ENCODE data around the gene ZPR1.
A peak's percentile ranks its signal among the peaks of the same experiment; 100 is the strongest.

The ZPR1 gene

GRCh38 chr11:116791002-116791812 is 3.4 kb upstream of the ZPR1 start (continued):
- TF ChIP-seq ZBTB11 (tag by site-specific recombination; conservative IDR thresholded peaks at IDR 0.05; ENCODE audit: low read depth) (no peak), CTCF (tag by site-specific recombination; IDR thresholded peaks at IDR 0.05) (peak; percentile 54; the same call in 1 of the 2 replicates), ZNF133 (tag by site-specific recombination; IDR thresholded peaks at IDR 0.05) (no peak), ZNF449 (tag by site-specific recombination; IDR thresholded peaks at IDR 0.05) (no peak), HIC1 (tag by site-specific recombination; IDR thresholded peaks at IDR 0.05) (no peak), ZNF654 (tag by site-specific recombination; IDR thresholded peaks at IDR 0.05; ENCODE audit: low read depth) (0 out of 2 replicates have a peak, but pooled peaks have one; percentile 30), ZNF433 (tag by site-specific recombination; IDR thresholded peaks at IDR 0.05; ENCODE audit: low read depth) (no peak), ZSCAN30 (tag by site-specific recombination; IDR thresholded peaks at IDR 0.05) (no peak), ZBTB21 (tag by site-specific recombination; IDR thresholded peaks at IDR 0.05) (no peak), ZSCAN4 (tag by site-specific recombination; IDR thresholded peaks at IDR 0.05) (no peak), REST (tag by site-specific recombination; IDR thresholded peaks at IDR 0.05) (no peak), KLF16 (tag by site-specific recombination; IDR thresholded peaks at IDR 0.05) (no peak), ZBTB26 (tag by site-specific recombination; optimal IDR thresholded peaks at IDR 0.05) (peak; percentile 12), ZNF521 (tag by site-specific recombination; IDR thresholded peaks at IDR 0.05) (no peak), ELK4 (IDR thresholded peaks at IDR 0.05; ENCODE audit: borderline replicate concordance, low read depth, low read length) (no peak), KLF10 (tag by site-specific recombination; IDR thresholded peaks at IDR 0.05) (no peak), ZNF169 (tag by site-specific recombination; IDR thresholded peaks at IDR 0.05) (no peak), ZNF266 (tag by site-specific recombination; IDR thresholded peaks at IDR 0.05; ENCODE audit: low read depth) (no peak), ZBTB17 (tag by site-specific recombination; IDR thresholded peaks at IDR 0.05) (0 out of 2 replicates have a peak, but pooled peaks have one; percentile 26), SALL2 (tag by site-specific recombination; IDR thresholded peaks at IDR 0.05; ENCODE audit: borderline replicate concordance) (no peak)
